Parathyroid adenoma (tissue), 2 donors: ENCODE measurements around the gene SLC35F3.

Experiments
- H2AFZ ChIP-seq: fragments of 300-600 bp; sonication (generic); one replicate; pipeline ENCODE4 v1.7.0; 2017; ENCODE audit warnings: antibody characterized with exemption, mild to moderate bottlenecking
- H3K27ac ChIP-seq: fragments of 300-600 bp; sonication (generic); one replicate; pipeline ENCODE4 v1.7.0; 2017
- H3K27me3 ChIP-seq: fragments of 300-600 bp; sonication (generic); one replicate; pipeline ENCODE4 v1.7.0; 2017; ENCODE audit warnings: low read length; ENCODE audit not compliant: control insufficient read depth, insufficient read depth
- H3K36me3 ChIP-seq: fragments of 300-600 bp; sonication (generic); one replicate; pipeline ENCODE4 v1.7.0; 2017; ENCODE audit warnings: low read length; ENCODE audit not compliant: control insufficient read depth, insufficient read depth
- H3K4me1 ChIP-seq: fragments of 300-600 bp; sonication (generic); one replicate; pipeline ENCODE4 v1.7.0; 2017; ENCODE audit warnings: control low read depth
- H3K4me2 ChIP-seq: fragments of 300-600 bp; sonication (generic); one replicate; pipeline ENCODE4 v1.7.0; 2017; ENCODE audit warnings: low read length
- H3K4me3 ChIP-seq: fragments of 300-600 bp; sonication (generic); one replicate; pipeline ENCODE4 v1.7.0; 2017; ENCODE audit warnings: low read depth, low read length
- H3K79me2 ChIP-seq: fragments of 300-600 bp; sonication (generic); one replicate; pipeline ENCODE4 v1.7.0; 2017; ENCODE audit warnings: control low read depth
- H3K9ac ChIP-seq: fragments of 300-600 bp; sonication (generic); one replicate; pipeline ENCODE4 v1.7.0; 2017; ENCODE audit warnings: mild to moderate bottlenecking
- H3K9me3 ChIP-seq: fragments of 300-600 bp; sonication (generic); one replicate; pipeline ENCODE4 v1.7.0; 2017; ENCODE audit warnings: low read length; ENCODE audit not compliant: control insufficient read depth
- CTCF ChIP-seq: fragments of 300-600 bp; sonication (generic); IDR thresholded peaks from one replicate; pipeline ENCODE4 v1.7.0; 2017; ENCODE audit warnings: antibody characterized with exemption, mild to moderate bottlenecking
- donor health status: primary hyperparathyroidism.

Gene SLC35F3

DNA sequence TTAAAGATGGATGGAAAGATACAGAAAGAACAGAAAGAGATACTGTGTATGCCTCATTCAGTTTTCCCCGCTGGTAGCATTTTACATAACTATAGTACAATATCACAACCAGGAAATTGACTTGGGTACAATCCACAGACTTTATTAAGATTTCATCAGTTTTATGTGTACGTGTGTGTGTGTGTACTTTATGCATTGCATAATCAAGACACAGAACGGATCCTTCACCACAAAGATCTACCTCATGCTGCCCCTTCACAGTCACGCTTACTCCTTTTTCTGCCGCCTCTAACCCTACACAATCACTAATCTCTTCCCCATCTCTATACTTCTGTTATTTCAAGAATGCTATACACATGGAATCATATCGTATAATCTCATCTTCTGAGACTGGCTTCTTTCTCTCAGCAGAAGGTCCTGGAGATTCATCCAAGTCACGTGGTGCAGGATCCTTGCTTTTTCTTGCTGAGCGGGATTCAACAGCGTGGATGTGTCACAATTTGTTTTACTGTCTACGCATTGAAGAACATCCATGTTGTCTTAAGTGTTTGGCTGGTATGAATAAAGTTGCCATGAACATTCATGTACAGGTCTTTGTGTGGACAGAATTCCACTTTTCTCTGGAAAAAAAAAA lies 76.7 kb downstream of the SLC35F3 start:
- Histone ChIP-seq H3K9ac (no peak overlapping the region), H3K4me3 (no peak overlapping the region), H3K4me2 (no peak overlapping the region), H3K4me1 (no peaks in the 10 kb centered on the region), H3K79me2 (no peaks in the 10 kb centered on the region), H3K9me3 (no peaks in the 10 kb centered on the region), H2AFZ (no peak overlapping the region), H3K27me3 (no peaks in the 10 kb centered on the region), H3K27ac (no peak overlapping the region), H3K36me3 (no peaks in the 10 kb centered on the region)
- TF ChIP-seq CTCF: no peak

DNA sequence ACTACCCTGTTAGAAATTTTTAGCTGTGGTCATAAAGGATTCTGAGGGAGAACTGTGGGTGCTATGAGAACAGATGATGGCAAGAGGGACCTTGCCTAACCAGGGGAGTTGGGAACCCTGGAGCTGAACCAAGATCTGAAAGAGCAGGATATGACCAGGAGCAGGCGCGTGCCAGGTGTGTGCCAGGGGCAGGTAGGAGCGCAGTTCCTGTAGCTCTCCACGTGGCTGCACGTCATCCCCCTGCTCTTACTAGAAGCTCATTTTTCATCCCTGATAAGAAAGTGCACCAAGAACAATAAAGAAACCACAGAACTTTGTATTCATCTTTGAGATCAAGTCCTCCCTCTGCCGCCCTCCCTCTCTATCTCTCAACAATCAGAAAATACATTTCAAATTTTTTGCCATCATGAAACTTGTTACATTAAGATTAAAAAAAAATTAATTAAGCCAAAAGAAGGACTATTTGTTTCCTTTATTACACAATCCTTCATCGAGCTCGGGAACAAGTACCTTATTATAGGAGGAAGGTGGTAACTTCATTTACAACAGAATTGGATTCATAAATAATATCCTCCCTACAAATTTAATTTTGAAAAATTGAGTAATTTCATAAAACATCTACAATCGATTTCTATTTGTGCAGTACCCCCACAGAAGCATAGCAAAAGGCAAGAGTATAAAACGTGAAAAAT lies 78.5 kb downstream of the SLC35F3 start:
- Histone ChIP-seq H3K36me3 (no peaks in the 10 kb centered on the region), H3K27ac (no peak overlapping the region), H3K9ac (no peak overlapping the region), H2AFZ (no peak overlapping the region), H3K79me2 (no peaks in the 10 kb centered on the region), H3K4me2 (no peak overlapping the region), H3K4me1 (no peaks in the 10 kb centered on the region), H3K4me3 (no peak overlapping the region), H3K9me3 (no peaks in the 10 kb centered on the region), H3K27me3 (no peaks in the 10 kb centered on the region)
- TF ChIP-seq CTCF: no peak

DNA sequence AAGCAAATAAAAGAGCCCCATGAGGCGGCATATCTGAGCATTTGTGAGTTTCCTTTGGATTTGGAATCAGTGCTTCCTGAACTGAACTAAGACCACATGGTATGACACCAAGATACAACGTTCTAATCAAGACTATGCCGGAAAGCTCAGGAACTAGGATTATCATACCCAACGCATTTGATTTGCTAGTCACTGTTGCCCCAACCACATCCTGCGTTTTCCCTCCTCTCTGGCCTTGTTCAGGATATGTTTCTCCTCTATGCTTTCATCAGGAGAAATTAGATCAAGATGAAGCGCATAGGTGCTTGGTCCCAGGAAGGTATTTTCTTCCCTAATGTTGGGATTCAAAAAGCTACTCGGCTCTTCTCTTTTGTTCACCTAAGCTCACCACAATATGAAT lies 79.3 kb downstream of the SLC35F3 start:
- no peak overlapping the region for H3K27ac ChIP-seq
- H2AFZ ChIP-seq: no peak overlapping the region
- TF ChIP-seq CTCF: no peak

GRCh38 chr1:233988963-233989696 lies 84.7 kb downstream of the SLC35F3 start:
- Histone ChIP-seq H3K27ac (no peak overlapping the region), H3K36me3 (no peaks in the 10 kb centered on the region), H3K79me2 (no peaks in the 10 kb centered on the region), H2AFZ (no peak overlapping the region), H3K27me3 (no peaks in the 10 kb centered on the region), H3K9me3 (no peaks in the 10 kb centered on the region), H3K4me1 (no peaks in the 10 kb centered on the region), H3K4me2 (no peak overlapping the region), H3K9ac (no peak overlapping the region), H3K4me3 (no peak overlapping the region)
- no peak for TF ChIP-seq CTCF

More for the DNA sequence above, 79.3 kb downstream of the SLC35F3 start:
- Histone ChIP-seq H3K9me3 (no peaks in the 10 kb centered on the region), H3K27me3 (no peaks in the 10 kb centered on the region), H3K4me1 (no peaks in the 10 kb centered on the region), H3K9ac (no peak overlapping the region), H3K36me3 (no peaks in the 10 kb centered on the region), H3K4me3 (no peak overlapping the region), H3K79me2 (no peaks in the 10 kb centered on the region), H3K4me2 (no peak overlapping the region)
